ENCODE data around the gene PLA1A. TPM values are rescaled to one million over a fixed set of nuclear protein-coding genes. Genes with fewer than 3 reads are reported as not detected.

Gene PLA1A
- polyA plus RNA-seq, 1 of the 3 experiments (the other 2 are of a cell fraction), result not detected

DNA sequence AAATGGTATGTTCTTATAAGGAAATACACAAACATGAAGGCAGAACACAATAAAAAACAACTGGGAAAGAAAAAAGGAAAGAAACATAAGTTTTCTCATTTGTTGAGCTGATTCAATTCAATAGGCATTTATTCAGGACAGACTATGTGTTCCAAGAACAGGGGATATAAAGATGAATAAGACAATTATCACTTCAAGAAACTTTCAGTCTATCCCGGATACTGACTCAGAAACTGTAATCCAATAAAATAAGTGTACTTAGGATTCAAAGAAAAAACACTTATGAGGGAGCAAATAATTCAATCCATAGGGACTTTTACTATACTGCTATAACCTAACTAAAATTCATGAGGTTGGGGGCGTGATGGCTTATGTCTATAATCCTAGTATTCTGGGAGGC, 66.2 kb downstream of the PLA1A start:
- Histone ChIP-seq H3K4me3 (ENCODE audit: low read depth in 2 of 2, low read length in 1 of 2) (no peak overlapping the region), H3K27ac (ENCODE audit: low read depth in 2 of 2, low read length in 1 of 2) (peak overlapping the region; percentile 93 to 98), H2AFZ (ENCODE audit: low read depth) (peak overlapping the region; percentile 61; the same call in 1 of the 2 replicates), H3K4me1 (ENCODE audit: control insufficient read depth in 1 of 2, insufficient read depth in 2 of 2, low read depth in 1 of 2, low read length in 1 of 2) (peaks cover 40 to 50% of the 10 kb centered on the region in 2 experiments), H3K9me3 (no peaks in the 10 kb centered on the region), H3F3A (replicated peaks; ENCODE audit: insufficient read depth) (peaks cover 30% of the 10 kb centered on the region), H3K79me2 (ENCODE audit: insufficient read depth) (no peaks in the 10 kb centered on the region), H3K9me2 (no peaks in the 10 kb centered on the region), H3K4me2 (peak overlapping the region; percentile 68), H3K27me3 (ENCODE audit: insufficient read depth) (no peaks in the 10 kb centered on the region), H3K36me3 (replicated peaks in 1 of 2; ENCODE audit: control insufficient read depth in 1 of 2, insufficient read depth in 2 of 2, low read length in 1 of 2) (no peaks in the 10 kb centered on the region), H4K20me1 (ENCODE audit: insufficient read depth) (no peaks in the 10 kb centered on the region), H3K9ac (peak overlapping the region; percentile 57)
- DNase-seq, result no peak
- ChIA-PET POLR2A (interaction anchor here (1.2 to 2.5 kb wide), 2 partner anchors 26 to 165 kb away, joined by 4 to 21 read pairs; partner anchors contain the start of gene TIMMDC1), CTCF (interaction anchor here (1.2 to 2.6 kb wide), 4 partner anchors 14 to 315 kb away, joined by 3 to 21 read pairs (median 5); no protein-coding TSS in a partner anchor)
- 32% methylated on average over 2 of the region's 2 CpGs for WGBS (ENCODE audit: low lambda C conversion rate)
- TF ChIP-seq RFX5 (IDR thresholded peaks at IDR 0.05; ENCODE audit: low read length) (no peak), MXI1 (IDR thresholded peaks at IDR 0.05; ENCODE audit: low read depth, low read length) (no peak), NRF1 (IDR thresholded peaks at IDR 0.05; ENCODE audit: low read depth, low read length) (no peak), YY1 (IDR thresholded peaks at IDR 0.05; ENCODE audit: low read depth) (no peak), CHD2 (IDR thresholded peaks at IDR 0.05; ENCODE audit: low read length, partially characterized antibody) (no peak), JUND (IDR thresholded peaks at IDR 0.05) (peak; percentile 41; the same call in 1 of the 2 replicates), EP300 (IDR thresholded peaks at IDR 0.05; ENCODE audit: borderline replicate concordance in 1 of 2, low read depth in 1 of 2, low read length in 1 of 2) (0 out of 4 replicates have a peak, but pooled peaks of 1 of the 2 experiments have one; percentile 17), FOSL2 (IDR thresholded peaks at IDR 0.05; ENCODE audit: borderline replicate concordance, low read depth) (peak; percentile 24; the same call in 1 of the 2 replicates), FOXJ3 (CRISPR knock-in tag; IDR thresholded peaks at IDR 0.05) (no peak), GATA2 (CRISPR knock-in tag; IDR thresholded peaks at IDR 0.05) (no peak), NFIC (IDR thresholded peaks at IDR 0.05; ENCODE audit: borderline replicate concordance) (no peak)
- TF ChIP-seq, protein P1, sequence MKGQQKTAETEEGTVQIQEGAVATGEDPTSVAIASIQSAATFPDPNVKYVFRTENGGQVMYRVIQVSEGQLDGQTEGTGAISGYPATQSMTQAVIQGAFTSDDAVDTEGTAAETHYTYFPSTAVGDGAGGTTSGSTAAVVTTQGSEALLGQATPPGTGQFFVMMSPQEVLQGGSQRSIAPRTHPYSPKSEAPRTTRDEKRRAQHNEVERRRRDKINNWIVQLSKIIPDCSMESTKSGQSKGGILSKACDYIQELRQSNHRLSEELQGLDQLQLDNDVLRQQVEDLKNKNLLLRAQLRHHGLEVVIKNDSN (IDR thresholded peaks at IDR 0.05; ENCODE audit: borderline replicate concordance, low read depth), result no peak
- TF ChIP-seq, protein P2, sequence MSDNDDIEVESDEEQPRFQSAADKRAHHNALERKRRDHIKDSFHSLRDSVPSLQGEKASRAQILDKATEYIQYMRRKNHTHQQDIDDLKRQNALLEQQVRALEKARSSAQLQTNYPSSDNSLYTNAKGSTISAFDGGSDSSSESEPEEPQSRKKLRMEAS (IDR thresholded peaks at IDR 0.05; ENCODE audit: low read depth), result peak; percentile 21; the same call in 1 of the 2 replicates
- TF ChIP-seq, protein P3, sequence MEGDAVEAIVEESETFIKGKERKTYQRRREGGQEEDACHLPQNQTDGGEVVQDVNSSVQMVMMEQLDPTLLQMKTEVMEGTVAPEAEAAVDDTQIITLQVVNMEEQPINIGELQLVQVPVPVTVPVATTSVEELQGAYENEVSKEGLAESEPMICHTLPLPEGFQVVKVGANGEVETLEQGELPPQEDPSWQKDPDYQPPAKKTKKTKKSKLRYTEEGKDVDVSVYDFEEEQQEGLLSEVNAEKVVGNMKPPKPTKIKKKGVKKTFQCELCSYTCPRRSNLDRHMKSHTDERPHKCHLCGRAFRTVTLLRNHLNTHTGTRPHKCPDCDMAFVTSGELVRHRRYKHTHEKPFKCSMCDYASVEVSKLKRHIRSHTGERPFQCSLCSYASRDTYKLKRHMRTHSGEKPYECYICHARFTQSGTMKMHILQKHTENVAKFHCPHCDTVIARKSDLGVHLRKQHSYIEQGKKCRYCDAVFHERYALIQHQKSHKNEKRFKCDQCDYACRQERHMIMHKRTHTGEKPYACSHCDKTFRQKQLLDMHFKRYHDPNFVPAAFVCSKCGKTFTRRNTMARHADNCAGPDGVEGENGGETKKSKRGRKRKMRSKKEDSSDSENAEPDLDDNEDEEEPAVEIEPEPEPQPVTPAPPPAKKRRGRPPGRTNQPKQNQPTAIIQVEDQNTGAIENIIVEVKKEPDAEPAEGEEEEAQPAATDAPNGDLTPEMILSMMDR (IDR thresholded peaks at IDR 0.05), result no peak

DNA sequence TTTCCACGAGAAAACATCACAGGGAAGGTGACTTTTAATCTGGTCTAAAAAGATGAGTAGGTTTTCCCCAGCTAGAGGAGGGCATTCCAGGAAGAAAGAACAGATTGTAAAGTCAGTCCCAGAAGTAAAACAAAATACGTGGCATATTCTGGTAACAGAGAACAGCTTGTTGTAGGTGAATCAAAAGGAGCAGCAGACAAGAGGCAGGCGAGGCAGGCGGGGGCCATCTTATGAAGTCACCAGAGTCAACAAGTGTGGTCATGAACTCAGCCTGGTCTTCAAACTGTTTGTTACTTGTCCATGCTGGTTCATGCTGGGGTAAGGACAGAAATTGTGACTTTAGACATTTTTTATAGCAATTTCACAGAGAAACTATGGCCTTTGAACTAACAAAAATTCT, 66.7 kb downstream of the PLA1A start:
- H3K9ac ChIP-seq, result peak overlapping the region; percentile 57
- no peak for DNase-seq
- no peak overlapping the region for H3K4me3 ChIP-seq (ENCODE audit: low read depth in 2 of 2, low read length in 1 of 2)
- peak overlapping the region; percentile 68 for H3K4me2 ChIP-seq
- H3K36me3 ChIP-seq (replicated peaks in 1 of 2; ENCODE audit: control insufficient read depth in 1 of 2, insufficient read depth in 2 of 2, low read length in 1 of 2), result no peaks in the 10 kb centered on the region
- no peaks in the 10 kb centered on the region for H3K9me2 ChIP-seq
- no peaks in the 10 kb centered on the region for H3K9me3 ChIP-seq
- H2AFZ ChIP-seq (ENCODE audit: low read depth), result peak overlapping the region; percentile 61
- POLR2A ChIA-PET, result interaction anchor here (2.5 kb wide), 1 partner anchor 165 kb away, joined by 21 read pairs; the partner anchor contains the start of gene TIMMDC1
- H4K20me1 ChIP-seq (ENCODE audit: insufficient read depth), result no peaks in the 10 kb centered on the region
- peak overlapping the region; percentile 93 to 98 for H3K27ac ChIP-seq (ENCODE audit: low read depth in 2 of 2, low read length in 1 of 2)
- CTCF ChIA-PET, result interaction anchor here (1.4 kb wide), 1 partner anchor 14 kb away, joined by 3 read pairs; no protein-coding TSS in a partner anchor
- no peaks in the 10 kb centered on the region for H3K27me3 ChIP-seq (ENCODE audit: insufficient read depth)
- peaks cover 40 to 45% of the 10 kb centered on the region in 2 experiments for H3K4me1 ChIP-seq (ENCODE audit: control insufficient read depth in 1 of 2, insufficient read depth in 2 of 2, low read depth in 1 of 2, low read length in 1 of 2)
- peaks cover 30% of the 10 kb centered on the region for H3F3A ChIP-seq (replicated peaks; ENCODE audit: insufficient read depth)
- TF ChIP-seq MEF2A (IDR thresholded peaks at IDR 0.05; ENCODE audit: borderline replicate concordance, low read depth), result no peak
- TF ChIP-seq, protein P4, sequence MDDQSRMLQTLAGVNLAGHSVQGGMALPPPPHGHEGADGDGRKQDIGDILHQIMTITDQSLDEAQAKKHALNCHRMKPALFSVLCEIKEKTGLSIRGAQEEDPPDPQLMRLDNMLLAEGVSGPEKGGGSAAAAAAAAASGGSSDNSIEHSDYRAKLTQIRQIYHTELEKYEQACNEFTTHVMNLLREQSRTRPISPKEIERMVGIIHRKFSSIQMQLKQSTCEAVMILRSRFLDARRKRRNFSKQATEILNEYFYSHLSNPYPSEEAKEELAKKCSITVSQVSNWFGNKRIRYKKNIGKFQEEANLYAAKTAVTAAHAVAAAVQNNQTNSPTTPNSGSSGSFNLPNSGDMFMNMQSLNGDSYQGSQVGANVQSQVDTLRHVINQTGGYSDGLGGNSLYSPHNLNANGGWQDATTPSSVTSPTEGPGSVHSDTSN (IDR thresholded peaks at IDR 0.05), result no peak
- TF ChIP-seq, protein P5, sequence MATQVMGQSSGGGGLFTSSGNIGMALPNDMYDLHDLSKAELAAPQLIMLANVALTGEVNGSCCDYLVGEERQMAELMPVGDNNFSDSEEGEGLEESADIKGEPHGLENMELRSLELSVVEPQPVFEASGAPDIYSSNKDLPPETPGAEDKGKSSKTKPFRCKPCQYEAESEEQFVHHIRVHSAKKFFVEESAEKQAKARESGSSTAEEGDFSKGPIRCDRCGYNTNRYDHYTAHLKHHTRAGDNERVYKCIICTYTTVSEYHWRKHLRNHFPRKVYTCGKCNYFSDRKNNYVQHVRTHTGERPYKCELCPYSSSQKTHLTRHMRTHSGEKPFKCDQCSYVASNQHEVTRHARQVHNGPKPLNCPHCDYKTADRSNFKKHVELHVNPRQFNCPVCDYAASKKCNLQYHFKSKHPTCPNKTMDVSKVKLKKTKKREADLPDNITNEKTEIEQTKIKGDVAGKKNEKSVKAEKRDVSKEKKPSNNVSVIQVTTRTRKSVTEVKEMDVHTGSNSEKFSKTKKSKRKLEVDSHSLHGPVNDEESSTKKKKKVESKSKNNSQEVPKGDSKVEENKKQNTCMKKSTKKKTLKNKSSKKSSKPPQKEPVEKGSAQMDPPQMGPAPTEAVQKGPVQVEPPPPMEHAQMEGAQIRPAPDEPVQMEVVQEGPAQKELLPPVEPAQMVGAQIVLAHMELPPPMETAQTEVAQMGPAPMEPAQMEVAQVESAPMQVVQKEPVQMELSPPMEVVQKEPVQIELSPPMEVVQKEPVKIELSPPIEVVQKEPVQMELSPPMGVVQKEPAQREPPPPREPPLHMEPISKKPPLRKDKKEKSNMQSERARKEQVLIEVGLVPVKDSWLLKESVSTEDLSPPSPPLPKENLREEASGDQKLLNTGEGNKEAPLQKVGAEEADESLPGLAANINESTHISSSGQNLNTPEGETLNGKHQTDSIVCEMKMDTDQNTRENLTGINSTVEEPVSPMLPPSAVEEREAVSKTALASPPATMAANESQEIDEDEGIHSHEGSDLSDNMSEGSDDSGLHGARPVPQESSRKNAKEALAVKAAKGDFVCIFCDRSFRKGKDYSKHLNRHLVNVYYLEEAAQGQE (IDR thresholded peaks at IDR 0.05; ENCODE audit: low read depth, low read length), result no peak
- no peak for TF ChIP-seq CHD2 (IDR thresholded peaks at IDR 0.05; ENCODE audit: low read length, partially characterized antibody)
- TF ChIP-seq JUND (IDR thresholded peaks at IDR 0.05), result no peak
- TF ChIP-seq, protein P1 (IDR thresholded peaks at IDR 0.05; ENCODE audit: borderline replicate concordance, low read depth), result no peak
- TF ChIP-seq, protein P2 (IDR thresholded peaks at IDR 0.05; ENCODE audit: low read depth), result no peak
- WGBS (ENCODE audit: low lambda C conversion rate), result 54% methylated on average over 4 of the region's 4 CpGs
- H3K79me2 ChIP-seq (ENCODE audit: insufficient read depth), result no peaks in the 10 kb centered on the region
